ENCODE data around the gene PBX3. TPM values are rescaled to one million over a fixed set of nuclear protein-coding genes. Genes with fewer than 3 reads are reported as not detected.

The PBX3 gene
- total RNA-seq, 2 experiments from 2014 or later, result 25.3 to 30.8 TPM

- Mint-ChIP-seq H3K4me3 (no peak overlapping the region), H3K27ac (no peak overlapping the region), H3K9me3 (peaks cover 13% of the 10 kb centered on the region), H3K36me3 (ENCODE audit: low read depth) (peaks cover 37% of the 10 kb centered on the region), H3K4me1 (ENCODE audit: low read depth) (no peaks in the 10 kb centered on the region), H3K27me3 (no peaks in the 10 kb centered on the region)
- no peak overlapping the region for H3K4me3 ChIP-seq (ENCODE audit: low read length)
- no peak for DNase-seq
- H3K36me3 ChIP-seq (ENCODE audit: insufficient read depth, low read length), result no peaks in the 10 kb centered on the region
- intact Hi-C loops (cut with DNase I, micrococcal nuclease), result no loop called here
- ATAC-seq (ENCODE audit: poor library complexity), result no peak
- no peaks in the 10 kb centered on the region for H3K27me3 ChIP-seq (ENCODE audit: control insufficient read depth in 1 of 2, insufficient read depth in 2 of 2, low read length in 2 of 2)
- POLR2A ChIA-PET, result no interaction called here
- TF ChIP-seq CTCF (IDR thresholded peaks at IDR 0.05), result no peak
- no peak overlapping the region for H3K27ac ChIP-seq (ENCODE audit: low read depth in 1 of 2, low read length in 2 of 2)
- H3K9me3 ChIP-seq (ENCODE audit: control insufficient read depth in 1 of 2, insufficient read depth in 1 of 2, low read length in 2 of 2), result peaks cover 4 to 7% of the 10 kb centered on the region in 2 experiments
- CTCF ChIA-PET, result no interaction called here
- no peaks in the 10 kb centered on the region for H3K4me1 ChIP-seq (ENCODE audit: insufficient read depth, low read length)
Measured at GRCh38 chr9:125946397-125946796, 199.2 kb downstream of the PBX3 start.

GRCh38 chr9:125948887-125949596 is 201.9 kb downstream of the PBX3 start:
- no peaks in the 10 kb centered on the region for H3K27me3 ChIP-seq (ENCODE audit: control insufficient read depth in 1 of 2, insufficient read depth in 2 of 2, low read length in 2 of 2)
- Mint-ChIP-seq H3K27ac (no peak overlapping the region), H3K36me3 (ENCODE audit: low read depth) (peaks cover 23% of the 10 kb centered on the region), H3K27me3 (no peaks in the 10 kb centered on the region), H3K9me3 (peaks cover 13% of the 10 kb centered on the region), H3K4me1 (ENCODE audit: low read depth) (no peaks in the 10 kb centered on the region), H3K4me3 (no peak overlapping the region)
- H3K27ac ChIP-seq (ENCODE audit: low read depth in 1 of 2, low read length in 2 of 2), result no peak overlapping the region
- H3K4me3 ChIP-seq (ENCODE audit: low read length), result no peak overlapping the region
- no peaks in the 10 kb centered on the region for H3K4me1 ChIP-seq (ENCODE audit: insufficient read depth, low read length)
- H3K9me3 ChIP-seq (ENCODE audit: control insufficient read depth in 1 of 2, insufficient read depth in 1 of 2, low read length in 2 of 2), result peaks cover 3 to 4% of the 10 kb centered on the region in 2 experiments
- peaks cover 3% of the 10 kb centered on the region for H3K36me3 ChIP-seq (ENCODE audit: insufficient read depth, low read length)
- intact Hi-C loops (cut with DNase I, micrococcal nuclease), result no loop called here
- no peak for TF ChIP-seq CTCF (IDR thresholded peaks at IDR 0.05)
- POLR2A ChIA-PET, result no interaction called here
- ATAC-seq (ENCODE audit: poor library complexity), result no peak
- no peak for DNase-seq
- CTCF ChIA-PET, result no interaction called here

- no peaks in the 10 kb centered on the region for H3K27me3 ChIP-seq (ENCODE audit: control insufficient read depth in 1 of 2, insufficient read depth in 2 of 2, low read length in 2 of 2)
- Mint-ChIP-seq H3K27me3 (no peaks in the 10 kb centered on the region), H3K4me1 (ENCODE audit: low read depth) (no peaks in the 10 kb centered on the region), H3K9me3 (peaks cover 9% of the 10 kb centered on the region), H3K36me3 (ENCODE audit: low read depth) (peaks cover 15% of the 10 kb centered on the region), H3K4me3 (no peak overlapping the region), H3K27ac (no peak overlapping the region)
- peaks cover 3% of the 10 kb centered on the region for H3K36me3 ChIP-seq (ENCODE audit: insufficient read depth, low read length)
- H3K4me1 ChIP-seq (ENCODE audit: insufficient read depth, low read length), result no peaks in the 10 kb centered on the region
- CTCF ChIA-PET, result no interaction called here
- no peak overlapping the region for H3K4me3 ChIP-seq (ENCODE audit: low read length)
- no peak for ATAC-seq (ENCODE audit: poor library complexity)
- H3K27ac ChIP-seq (ENCODE audit: low read depth in 1 of 2, low read length in 2 of 2), result no peak overlapping the region
- H3K9me3 ChIP-seq (ENCODE audit: control insufficient read depth in 1 of 2, insufficient read depth in 1 of 2, low read length in 2 of 2), result peaks cover 1 to 4% of the 10 kb centered on the region in 2 experiments
- intact Hi-C loops (cut with DNase I, micrococcal nuclease), result no loop called here
- POLR2A ChIA-PET, result no interaction called here
- no peak for DNase-seq
- TF ChIP-seq CTCF (IDR thresholded peaks at IDR 0.05), result no peak
Measured at GRCh38 chr9:125949703-125950460, 202.7 kb downstream of the PBX3 start.

Measured in CD4-positive, alpha-beta T cell (primary cell).